Heart left ventricle (tissue), 16 donors: ENCODE measurements around the gene OSER1. TPM values are rescaled to one million over a fixed set of nuclear protein-coding genes. Genes with fewer than 3 reads are reported as not detected.
A peak's percentile ranks its signal among the peaks of the same experiment; 100 is the strongest.
"Not testable (repeated sequence)": the region's sequence is repeated elsewhere in the genome, so short reads cannot be mapped to it uniquely, and the experiment has no call there.

ENCODE experiments used
- ATAC-seq, 4 donors: fragments of 200-7000 bp; cut with Tn5 transposase; one replicate each; pipeline ENCODE4 v1.9.1; 2020 to 2022; ENCODE audit warnings: moderate library complexity in 4 of 4, mild to moderate bottlenecking in 3 of 4, moderate number of reproducible peaks in 1 of 4
- DNase-seq, 5 donors: peaks; one replicate each; pipeline ENCODE4 v3.0.0-alpha.2; 2020
- H3K27ac ChIP-seq, 12 donors: fragments of 200-600 bp; sonication (generic) in 4 of 12; one replicate each; pipeline versions ENCODE4 v1.5.0 to v1.8.0; 2016 to 2022; ENCODE audit warnings: mild to moderate bottlenecking in 2 of 12
- H3K27me3 ChIP-seq, 9 donors: fragments of 200-600 bp; sonication (generic) in 2 of 9; one replicate each; pipeline versions ENCODE4 v1.5.1 to v1.8.0; 2016 to 2022; ENCODE audit warnings: mild to moderate bottlenecking in 3 of 9
- H3K36me3 ChIP-seq, 9 donors: fragments of 200-600 bp; sonication (generic) in 2 of 9; one replicate each; pipeline versions ENCODE4 v1.5.0 to v1.8.0; 2018 to 2022; ENCODE audit warnings: mild to moderate bottlenecking in 2 of 9
- H3K4me1 ChIP-seq, 12 donors: fragments of 200-600 bp; sonication (generic) in 4 of 12; one replicate each; pipeline versions ENCODE4 v1.5.0 to v1.8.0; 2016 to 2022; ENCODE audit warnings: mild to moderate bottlenecking in 3 of 12
- H3K4me3 ChIP-seq, 12 donors: fragments of 200-600 bp; sonication (generic) in 4 of 12; one replicate each; pipeline versions ENCODE4 v1.5.0 to v1.8.0; 2017 to 2022; ENCODE audit warnings: mild to moderate bottlenecking in 9 of 12, moderate library complexity in 4 of 12
- H3K9me3 ChIP-seq, 12 donors: fragments of 200-600 bp; sonication (generic) in 4 of 12; one replicate each; pipeline versions ENCODE4 v1.5.0 to v1.8.0; 2016 to 2022; ENCODE audit warnings: mild to moderate bottlenecking in 1 of 12
- POLR2A ChIP-seq, 2 donors: fragments of 450-650 bp; IDR thresholded peaks; one replicate each; pipeline ENCODE4 v1.6.1; 2017; ENCODE audit warnings: antibody characterized with exemption in 2 of 2, mild to moderate bottlenecking in 2 of 2, moderate library complexity in 2 of 2
- WGBS, 4 donors: extraction: QIAGEN DNeasy Blood & Tissue Kit in 2 of 4; methylation state at CpG; one replicate each; pipeline versions ENCODE4 v1.1.5 to v1.1.7; 2013 to 2018; 5-methylcytosine and 5-hydroxymethylcytosine counted together
- intact Hi-C, 10 donors: fragments of 100-400 bp; cut with DNase I; formaldehyde crosslinking; loops; one replicate each; pipeline versions ENCODE4 v1.11.1 to v1.14.2; 2022
- polyA plus RNA-seq, 2 donors: library from polyadenylated mRNA; stranded (reverse); fragments of 200-250 nt; gene quantifications; one replicate each; pipeline ENCODE4 v1.2.3, GENCODE V29; 2013
- total RNA-seq, 9 donors: library from RNA; depleted of rRNA in 2 of 9; stranded (reverse); fragments of >200 nt in 2 of 9; fragmentation: NEBNext Ultra II Directional in 3 of 9; extraction: Animal tissue kit (Norgen Biotek cat#: 25700) in 3 of 9; gene quantifications; one replicate each; pipeline versions ENCODE4 v1.1.0 to v1.2.4, GENCODE V29; 2016 to 2023
- TF ChIP-seq, protein P1 (sequence below), 12 donors: fragments of 200-600 bp; sonication (generic) in 4 of 12; IDR thresholded peaks; one replicate each; pipeline versions ENCODE4 v1.5.0 to v1.8.0; 2018 to 2022; ENCODE audit warnings: antibody characterized with exemption in 12 of 12, mild to moderate bottlenecking in 5 of 12
- donor health status: ischemic (EF 13 %, LVEDD 7.1; RV severe dilation, severe dysfunction).
- donor health status: healthy with polysubstance abuse.
- donor health status: DM: no; HTN: yes; CAD: no.
- donor health status: DM: no; HTN: no; CAD: no.
- donor health status: ischemic (EF 25% LVEDD 6.9; RV normal size, moderate dysfunction).
- donor health status: ischemic (EF 25% LVEDD 5.7; RV mildly dilated, moderate dysfunction).
- donor health status: healthy.
- donor health status: DM: yes; HTN: yes; CAD: no.
- donor health status: ischemic (EF 35%, LVEDD 5.7; RV mildly dilated, moderate dysfunction).
- donor health status: nonischemic (EF 11% LVEDD 7.7; RV severe dilation, severe dysfunction).
- donor health status: DM: yes; HTN: yes; CAD: no.
- donor health status: PGD.
- donor health status: ischemic (EF 29% LVEDD 5.4; RV normal size, mild dysfunction).
- donor health status: nonischemic (EF 23%, LVEDD 6.1; RV moderate dilation, normal function).

The OSER1 gene
- total and polyA plus RNA-seq, 11 donors = 11.9 to 39.0 (median 34.1) TPM

DNA sequence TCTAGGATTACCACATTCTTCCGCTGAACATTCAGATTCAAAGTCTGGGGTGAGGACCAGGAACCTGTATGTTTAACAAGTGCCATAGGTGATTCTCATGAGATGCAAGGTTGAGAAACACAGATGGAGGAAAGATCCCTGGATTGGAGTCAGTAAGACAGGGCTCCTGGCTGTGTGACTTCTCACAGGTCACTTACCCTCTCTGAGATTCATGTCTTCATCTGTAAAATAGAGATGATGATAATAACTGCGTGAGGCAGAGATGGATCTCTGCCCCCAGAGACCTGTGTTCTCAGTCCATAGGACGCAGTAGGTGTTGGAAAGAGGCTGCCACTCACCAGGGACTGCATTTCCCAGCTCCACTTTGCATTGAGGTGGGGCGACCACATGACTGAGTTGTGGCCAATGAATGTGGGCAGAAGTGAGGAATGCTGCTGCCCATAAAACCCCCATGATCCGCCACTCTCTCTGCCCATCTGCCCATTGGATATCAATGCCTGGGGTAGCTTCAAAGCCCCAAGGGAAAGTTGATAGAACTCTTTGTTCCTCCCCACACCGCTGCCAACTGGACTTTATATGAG lies 23.0 kb upstream of the OSER1 start:
- H3K9me3 ChIP-seq = peaks cover 0 to 1% (median 0%) of the 10 kb centered on the region in 12 donors
- H3K27ac ChIP-seq = no peak overlapping the region
- TF ChIP-seq POLR2A (IDR thresholded peaks at IDR 0.05) = no peak
- TF ChIP-seq, protein P1, sequence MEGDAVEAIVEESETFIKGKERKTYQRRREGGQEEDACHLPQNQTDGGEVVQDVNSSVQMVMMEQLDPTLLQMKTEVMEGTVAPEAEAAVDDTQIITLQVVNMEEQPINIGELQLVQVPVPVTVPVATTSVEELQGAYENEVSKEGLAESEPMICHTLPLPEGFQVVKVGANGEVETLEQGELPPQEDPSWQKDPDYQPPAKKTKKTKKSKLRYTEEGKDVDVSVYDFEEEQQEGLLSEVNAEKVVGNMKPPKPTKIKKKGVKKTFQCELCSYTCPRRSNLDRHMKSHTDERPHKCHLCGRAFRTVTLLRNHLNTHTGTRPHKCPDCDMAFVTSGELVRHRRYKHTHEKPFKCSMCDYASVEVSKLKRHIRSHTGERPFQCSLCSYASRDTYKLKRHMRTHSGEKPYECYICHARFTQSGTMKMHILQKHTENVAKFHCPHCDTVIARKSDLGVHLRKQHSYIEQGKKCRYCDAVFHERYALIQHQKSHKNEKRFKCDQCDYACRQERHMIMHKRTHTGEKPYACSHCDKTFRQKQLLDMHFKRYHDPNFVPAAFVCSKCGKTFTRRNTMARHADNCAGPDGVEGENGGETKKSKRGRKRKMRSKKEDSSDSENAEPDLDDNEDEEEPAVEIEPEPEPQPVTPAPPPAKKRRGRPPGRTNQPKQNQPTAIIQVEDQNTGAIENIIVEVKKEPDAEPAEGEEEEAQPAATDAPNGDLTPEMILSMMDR (IDR thresholded peaks at IDR 0.05) = no peak
- 92 to 96% (median 95%) methylated on average over 6 of the region's 6 CpGs for WGBS, 4 donors
- no peak overlapping the region for H3K4me3 ChIP-seq
- no peaks in the 10 kb centered on the region for H3K27me3 ChIP-seq
- ATAC-seq (no peak), DNase-seq (no peak)
- H3K4me1 ChIP-seq = peaks cover 0 to 6% (median 0%) of the 10 kb centered on the region in 12 donors
- intact Hi-C loops = no loop called here
- no peaks in the 10 kb centered on the region for H3K36me3 ChIP-seq

DNA sequence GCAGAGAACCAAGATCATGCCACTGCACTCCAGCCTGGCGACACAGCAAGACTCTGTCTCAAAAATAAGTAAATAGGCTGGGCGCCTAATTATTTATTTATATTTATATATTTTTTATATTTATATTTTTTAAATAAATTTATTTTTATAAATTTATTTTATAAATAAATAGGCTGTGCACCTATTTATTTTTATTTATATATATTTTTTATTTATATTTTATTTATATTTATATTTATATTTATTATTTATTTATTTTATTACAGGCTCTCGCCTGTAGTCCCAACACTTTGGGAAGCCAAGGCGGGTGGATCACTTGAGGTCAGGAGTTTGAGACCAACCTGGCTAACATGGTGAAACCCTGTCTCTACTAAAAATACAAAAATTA lies 21.9 kb upstream of the OSER1 start:
- intact Hi-C loops, H3K4me3 ChIP-seq, H3K4me1 ChIP-seq, DNase-seq, H3K36me3 ChIP-seq, ATAC-seq, H3K27me3 ChIP-seq, H3K27ac ChIP-seq, H3K9me3 ChIP-seq: not testable (repeated sequence)
- WGBS, 4 donors = 86 to 98% (median 96%) methylated on average over 4 of the region's 4 CpGs

DNA sequence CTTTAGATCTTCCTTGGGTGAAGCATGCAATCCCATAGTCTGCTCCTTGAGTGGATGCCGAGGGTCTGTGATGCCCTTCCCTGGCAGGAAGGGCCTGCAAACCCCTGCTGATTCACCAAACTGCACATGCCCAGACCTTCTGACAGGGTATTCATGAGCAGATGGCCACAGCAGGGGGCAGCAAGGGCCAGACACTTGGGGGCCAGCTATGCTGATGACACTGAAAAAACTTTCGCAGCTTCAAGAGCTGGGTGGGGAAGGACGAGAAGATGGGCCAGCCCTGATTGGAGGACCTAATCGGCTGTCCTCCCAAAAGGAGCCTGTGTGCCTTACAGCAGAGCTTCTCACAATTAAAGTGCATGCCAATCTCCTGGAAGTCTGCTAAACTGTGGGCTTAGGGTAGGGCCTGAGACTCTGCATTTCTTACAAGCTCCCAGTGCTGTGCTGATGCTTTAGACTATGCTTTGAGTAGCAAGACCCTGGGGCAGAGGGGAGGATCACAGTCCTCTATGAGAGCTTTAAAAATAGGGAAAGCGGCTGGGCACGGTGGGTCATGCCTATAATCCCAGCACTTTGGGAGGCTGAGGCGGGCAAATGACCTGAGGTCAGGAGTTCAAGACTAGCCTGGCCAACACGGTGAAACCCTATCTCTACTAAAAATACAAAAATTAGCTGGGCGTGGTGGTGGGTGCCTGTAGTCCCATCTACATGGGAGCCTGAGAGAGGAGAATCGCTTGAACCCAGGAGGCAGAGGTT lies 21.3 kb upstream of the OSER1 start:
- Histone ChIP-seq H3K4me3 (no peak overlapping the region), H3K4me1 (peaks cover 0 to 8% (median 0%) of the 10 kb centered on the region in 12 donors), H3K9me3 (no peaks in the 10 kb centered on the region), H3K27me3 (no peaks in the 10 kb centered on the region), H3K27ac (no peak overlapping the region), H3K36me3 (no peaks in the 10 kb centered on the region)
- WGBS, 4 donors = 69 to 77% (median 73%) methylated on average over 10 of the region's 10 CpGs
- no peak for DNase-seq
- intact Hi-C loops = no loop called here
- TF ChIP-seq, protein P1 (IDR thresholded peaks at IDR 0.05) = no peak
- no peak for TF ChIP-seq POLR2A (IDR thresholded peaks at IDR 0.05)
- no peak for ATAC-seq

- peak in 1 of 4 donors; percentile 31 for ATAC-seq
- no peak overlapping the region for H3K4me3 ChIP-seq
- no peak overlapping the region for H3K27ac ChIP-seq
Observed at GRCh38 chr20:44231193-44231592, 20.6 kb upstream of the OSER1 start.

More at GRCh38 chr20:44231193-44231592, 20.6 kb upstream of the OSER1 start:
- DNase-seq = no peak
- H3K9me3 ChIP-seq = no peaks in the 10 kb centered on the region
- intact Hi-C loops = no loop called here
- 80 to 87% (median 86%) methylated on average over 7 of the region's 7 CpGs for WGBS, 4 donors
- H3K4me1 ChIP-seq = peaks cover 0 to 8% (median 0%) of the 10 kb centered on the region in 12 donors
- TF ChIP-seq, protein P1 (IDR thresholded peaks at IDR 0.05) = no peak
- no peak for TF ChIP-seq POLR2A (IDR thresholded peaks at IDR 0.05)
- no peaks in the 10 kb centered on the region for H3K27me3 ChIP-seq
- no peaks in the 10 kb centered on the region for H3K36me3 ChIP-seq
